ENCODE data around the gene COPS8. TPM values are rescaled to one million over a fixed set of nuclear protein-coding genes. Genes with fewer than 3 reads are reported as not detected.

COPS8 gene
- total RNA-seq, 1 donor from 2014 or later, result 59.7 TPM

GRCh38 chr2:237129625-237130263 lies 44.1 kb downstream of the COPS8 start:
- H3K9me3 Mint-ChIP-seq, result peaks cover 5% of the 10 kb centered on the region
- no peaks in the 10 kb centered on the region for H3K36me3 Mint-ChIP-seq
- H3K27ac Mint-ChIP-seq, result no peak overlapping the region
- TF ChIP-seq CTCF (IDR thresholded peaks at IDR 0.05; ENCODE audit: unreplicated experiment), result no peak
- H3K27me3 Mint-ChIP-seq (ENCODE audit: low read depth), result no peaks in the 10 kb centered on the region
- H3K4me1 Mint-ChIP-seq, result peaks cover 5% of the 10 kb centered on the region
- no peak for DNase-seq (ENCODE audit: low spot score in 2 of 2, unreplicated experiment in 2 of 2)
- H3K4me3 Mint-ChIP-seq, result no peak overlapping the region

GRCh38 chr2:237130562-237131421 lies 45.1 kb downstream of the COPS8 start:
- no peak for TF ChIP-seq CTCF (IDR thresholded peaks at IDR 0.05; ENCODE audit: unreplicated experiment)
- no peak overlapping the region for H3K4me3 Mint-ChIP-seq
- H3K27ac Mint-ChIP-seq, result no peak overlapping the region
- H3K27me3 Mint-ChIP-seq (ENCODE audit: low read depth), result no peaks in the 10 kb centered on the region
- H3K4me1 Mint-ChIP-seq, result peaks cover 5% of the 10 kb centered on the region
- peaks cover 5% of the 10 kb centered on the region for H3K9me3 Mint-ChIP-seq
- no peak for DNase-seq (ENCODE audit: low spot score in 2 of 2, unreplicated experiment in 2 of 2)
- H3K36me3 Mint-ChIP-seq, result no peaks in the 10 kb centered on the region

GRCh38 chr2:237131749-237132533 lies 46.3 kb downstream of the COPS8 start:
- Mint-ChIP-seq H3K27ac (no peak overlapping the region), H3K36me3 (no peaks in the 10 kb centered on the region), H3K4me1 (peaks cover 4% of the 10 kb centered on the region), H3K27me3 (ENCODE audit: low read depth) (no peaks in the 10 kb centered on the region), H3K9me3 (peaks cover 5% of the 10 kb centered on the region), H3K4me3 (no peak overlapping the region)
- no peak for TF ChIP-seq CTCF (IDR thresholded peaks at IDR 0.05; ENCODE audit: unreplicated experiment)
- DNase-seq (ENCODE audit: low spot score in 2 of 2, unreplicated experiment in 2 of 2), result no peak

- no peak for DNase-seq (ENCODE audit: low spot score in 2 of 2, unreplicated experiment in 2 of 2)
Observed at GRCh38 chr2:237132799-237133198, 47.1 kb downstream of the COPS8 start.

More at GRCh38 chr2:237132799-237133198, 47.1 kb downstream of the COPS8 start:
- peak; percentile 25 for TF ChIP-seq CTCF (IDR thresholded peaks at IDR 0.05; ENCODE audit: unreplicated experiment)
- Mint-ChIP-seq H3K4me3 (no peak overlapping the region), H3K27me3 (ENCODE audit: low read depth) (no peaks in the 10 kb centered on the region), H3K27ac (no peak overlapping the region), H3K9me3 (peaks cover 5% of the 10 kb centered on the region), H3K4me1 (peaks cover under 1% of the 10 kb centered on the region), H3K36me3 (no peaks in the 10 kb centered on the region)

Data from mesothelial cell of epicardium (in vitro differentiated cells).